ENCODE results near the gene TNFRSF18. TPM values are rescaled to one million over a fixed set of nuclear protein-coding genes. Genes with fewer than 3 reads are reported as not detected.

The TNFRSF18 gene
- total and polyA plus RNA-seq, 2 experiments from 2014 or later, result 1.3 TPM; not detected in 1

DNA sequence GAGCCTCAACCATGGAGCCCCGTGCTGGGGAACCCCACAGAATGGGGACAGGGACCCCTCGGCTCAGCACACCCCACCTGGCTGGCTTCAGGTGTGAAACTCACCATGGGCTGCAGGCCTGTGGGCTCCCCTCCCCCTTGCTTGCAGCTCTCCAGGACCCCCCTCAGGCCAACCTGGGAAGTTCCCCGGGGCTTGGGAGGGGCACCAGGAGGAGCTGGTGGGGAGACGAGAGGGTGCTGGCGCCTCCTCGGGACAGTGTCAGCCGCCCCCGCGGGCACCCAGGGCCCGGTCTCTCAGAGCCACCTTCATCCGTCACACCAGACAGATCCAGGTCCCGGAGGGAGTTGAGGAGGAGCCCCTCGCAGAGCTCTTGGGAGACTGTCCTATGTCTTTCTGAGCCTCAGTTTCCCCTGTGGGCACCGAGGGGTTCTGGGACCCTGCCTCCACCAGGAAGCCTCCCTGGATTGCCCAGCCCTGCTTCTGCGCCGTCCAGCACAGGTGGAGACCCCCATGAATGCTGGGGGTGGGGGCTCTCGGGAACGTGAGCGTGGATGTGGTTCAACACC is 657 bp upstream of the TNFRSF18 start:
- TF ChIP-seq EZH2phosphoT487 (IDR thresholded peaks at IDR 0.05; ENCODE audit: low read depth, severe bottlenecking, unreplicated experiment) (no peak), EZH2 (IDR thresholded peaks at IDR 0.05; ENCODE audit: borderline replicate concordance) (no peak)
- TF ChIP-seq, protein P1, sequence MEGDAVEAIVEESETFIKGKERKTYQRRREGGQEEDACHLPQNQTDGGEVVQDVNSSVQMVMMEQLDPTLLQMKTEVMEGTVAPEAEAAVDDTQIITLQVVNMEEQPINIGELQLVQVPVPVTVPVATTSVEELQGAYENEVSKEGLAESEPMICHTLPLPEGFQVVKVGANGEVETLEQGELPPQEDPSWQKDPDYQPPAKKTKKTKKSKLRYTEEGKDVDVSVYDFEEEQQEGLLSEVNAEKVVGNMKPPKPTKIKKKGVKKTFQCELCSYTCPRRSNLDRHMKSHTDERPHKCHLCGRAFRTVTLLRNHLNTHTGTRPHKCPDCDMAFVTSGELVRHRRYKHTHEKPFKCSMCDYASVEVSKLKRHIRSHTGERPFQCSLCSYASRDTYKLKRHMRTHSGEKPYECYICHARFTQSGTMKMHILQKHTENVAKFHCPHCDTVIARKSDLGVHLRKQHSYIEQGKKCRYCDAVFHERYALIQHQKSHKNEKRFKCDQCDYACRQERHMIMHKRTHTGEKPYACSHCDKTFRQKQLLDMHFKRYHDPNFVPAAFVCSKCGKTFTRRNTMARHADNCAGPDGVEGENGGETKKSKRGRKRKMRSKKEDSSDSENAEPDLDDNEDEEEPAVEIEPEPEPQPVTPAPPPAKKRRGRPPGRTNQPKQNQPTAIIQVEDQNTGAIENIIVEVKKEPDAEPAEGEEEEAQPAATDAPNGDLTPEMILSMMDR (IDR thresholded peaks at IDR 0.05; ENCODE audit: poor library complexity), result no peak
- no peak overlapping the region for H3K27ac ChIP-seq
- H3K36me3 ChIP-seq (replicated peaks; ENCODE audit: insufficient read depth, low read depth), result no peaks in the 10 kb centered on the region
- no peaks in the 10 kb centered on the region for H4K20me1 ChIP-seq (ENCODE audit: insufficient read depth, poor library complexity, severe bottlenecking)
- peaks cover 17% of the 10 kb centered on the region for H3K4me1 ChIP-seq (ENCODE audit: insufficient read depth)
- no peak overlapping the region for H3K4me3 ChIP-seq
- peaks cover 23% of the 10 kb centered on the region for H3K27me3 ChIP-seq
- H3K9me2 ChIP-seq (replicated peaks; ENCODE audit: insufficient read depth), result no peaks in the 10 kb centered on the region
- no peak overlapping the region for H2AFZ ChIP-seq
- peak overlapping the region; percentile 77 for H3K4me2 ChIP-seq
- H3K79me2 ChIP-seq, result no peaks in the 10 kb centered on the region
- no peaks in the 10 kb centered on the region for H3K9me3 ChIP-seq (ENCODE audit: low read depth)
- no peak for DNase-seq (ENCODE audit: low spot score)
- WGBS (ENCODE audit: low lambda C conversion rate, missing lambda C conversion rate), result 82% methylated on average over 19 of the region's 19 CpGs

DNA sequence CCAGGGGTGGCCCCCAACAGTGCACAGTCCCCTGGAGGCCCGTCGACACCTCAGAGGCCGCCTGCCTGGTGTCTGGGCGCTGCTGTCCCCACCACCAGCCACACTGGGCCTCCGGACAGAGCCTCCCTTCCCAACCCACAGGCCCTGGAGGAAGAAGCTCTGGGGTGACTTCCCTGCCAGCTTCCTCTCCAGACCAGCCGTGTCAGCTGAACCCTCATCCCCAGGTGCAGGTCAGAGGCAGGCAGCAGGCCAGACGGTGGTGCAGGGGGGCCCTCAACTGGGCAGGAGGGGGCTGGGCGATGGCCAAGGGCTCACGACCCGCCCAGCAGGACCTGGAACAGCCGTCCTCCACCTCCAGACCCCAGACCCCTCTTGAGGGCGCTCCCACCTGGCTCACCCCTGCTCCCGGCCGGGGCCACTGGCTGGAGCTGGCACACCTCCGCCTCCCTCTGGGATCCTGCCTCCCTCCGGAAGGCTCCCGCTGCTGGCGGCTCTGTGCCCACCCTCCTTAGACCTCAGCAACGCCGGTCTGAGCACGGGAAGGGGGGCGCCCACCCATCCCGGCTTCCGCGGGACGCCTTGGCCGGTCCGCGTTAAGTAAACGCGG is 520 bp downstream of the TNFRSF18 start:
- Histone ChIP-seq H3K4me2 (peak overlapping the region; percentile 77), H3K27ac (no peak overlapping the region), H2AFZ (no peak overlapping the region), H3K9me2 (replicated peaks; ENCODE audit: insufficient read depth) (no peaks in the 10 kb centered on the region), H3K27me3 (peaks cover 23% of the 10 kb centered on the region), H3K36me3 (replicated peaks; ENCODE audit: insufficient read depth, low read depth) (no peaks in the 10 kb centered on the region), H4K20me1 (ENCODE audit: insufficient read depth, poor library complexity, severe bottlenecking) (no peaks in the 10 kb centered on the region), H3K9me3 (ENCODE audit: low read depth) (no peaks in the 10 kb centered on the region), H3K4me3 (no peak overlapping the region), H3K79me2 (no peaks in the 10 kb centered on the region), H3K4me1 (ENCODE audit: insufficient read depth) (peaks cover 17% of the 10 kb centered on the region)
- 42% methylated on average over 27 of the region's 31 CpGs for WGBS (ENCODE audit: low lambda C conversion rate, missing lambda C conversion rate)
- no peak for DNase-seq (ENCODE audit: low spot score)
- TF ChIP-seq EZH2phosphoT487 (IDR thresholded peaks at IDR 0.05; ENCODE audit: low read depth, severe bottlenecking, unreplicated experiment), result no peak
- TF ChIP-seq EZH2 (IDR thresholded peaks at IDR 0.05; ENCODE audit: borderline replicate concordance), result no peak
- TF ChIP-seq, protein P1 (IDR thresholded peaks at IDR 0.05; ENCODE audit: poor library complexity), result no peak

DNA sequence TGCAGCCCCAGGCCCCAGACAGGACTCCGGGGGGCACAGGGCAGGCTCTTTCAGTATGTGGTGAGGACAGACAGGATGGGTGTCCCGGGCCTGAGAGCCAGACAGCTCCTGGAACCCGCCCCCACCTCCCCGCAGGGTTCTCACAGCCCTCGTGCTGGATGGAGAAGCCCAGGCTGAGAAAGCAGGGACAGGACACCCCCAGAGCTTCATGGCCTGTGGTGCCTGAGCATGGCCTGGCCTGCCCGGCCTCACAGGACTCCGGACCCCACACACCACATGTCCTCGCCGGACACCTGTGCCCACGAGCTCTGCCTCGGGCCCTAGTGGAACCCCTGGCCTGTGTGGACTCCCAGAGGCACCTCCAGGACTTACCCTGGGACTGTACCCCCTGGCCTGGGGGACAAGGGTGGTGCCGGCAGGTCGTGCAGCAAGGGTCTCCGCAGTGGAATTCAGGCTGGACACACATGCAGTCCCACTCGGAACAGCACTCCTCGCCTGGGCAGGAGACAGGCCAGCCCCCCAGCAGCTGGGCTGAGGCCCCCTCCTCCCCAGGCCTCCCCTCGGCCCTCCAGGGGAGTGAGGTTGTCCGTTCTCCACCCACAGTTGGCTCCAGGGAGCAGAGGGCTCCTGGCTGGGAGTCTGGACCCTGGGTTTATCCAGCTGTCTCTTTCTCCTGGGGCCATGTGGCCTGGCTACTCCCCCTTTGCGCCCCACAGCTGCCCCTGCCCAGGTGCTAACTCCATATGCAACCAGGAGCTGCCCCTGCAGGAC is 1.2 kb downstream of the TNFRSF18 start:
- H3K4me1 ChIP-seq (ENCODE audit: insufficient read depth), result peaks cover 17% of the 10 kb centered on the region
- no peak overlapping the region for H3K4me2 ChIP-seq
- 83% methylated on average over 18 of the region's 19 CpGs for WGBS (ENCODE audit: low lambda C conversion rate, missing lambda C conversion rate)
- no peaks in the 10 kb centered on the region for H3K79me2 ChIP-seq
- H4K20me1 ChIP-seq (ENCODE audit: insufficient read depth, poor library complexity, severe bottlenecking), result no peaks in the 10 kb centered on the region
- H3K36me3 ChIP-seq (replicated peaks; ENCODE audit: insufficient read depth, low read depth), result no peaks in the 10 kb centered on the region
- peaks cover 23% of the 10 kb centered on the region for H3K27me3 ChIP-seq
- H3K27ac ChIP-seq, result no peak overlapping the region
- H3K4me3 ChIP-seq, result no peak overlapping the region
- no peak overlapping the region for H2AFZ ChIP-seq
- no peaks in the 10 kb centered on the region for H3K9me3 ChIP-seq (ENCODE audit: low read depth)
- no peaks in the 10 kb centered on the region for H3K9me2 ChIP-seq (replicated peaks; ENCODE audit: insufficient read depth)
- DNase-seq (ENCODE audit: low spot score), result no peak
- TF ChIP-seq, protein P1 (IDR thresholded peaks at IDR 0.05; ENCODE audit: poor library complexity), result no peak
- TF ChIP-seq EZH2phosphoT487 (IDR thresholded peaks at IDR 0.05; ENCODE audit: low read depth, severe bottlenecking, unreplicated experiment) (no peak), EZH2 (IDR thresholded peaks at IDR 0.05; ENCODE audit: borderline replicate concordance) (no peak)

Measured in hepatocyte (in vitro differentiated cells).